ENCODE measurements around the gene ENOX1. TPM values are rescaled to one million over a fixed set of nuclear protein-coding genes. Genes with fewer than 3 reads are reported as not detected.

The ENOX1 gene
- total and polyA plus RNA-seq, 9 of the 15 experiments (the other 6 are each of a cell fraction or from before 2014, with no cell fraction given), result not detected

- DNase-seq (ENCODE audit: extremely low read depth in 1 of 4, low spot score in 3 of 4) (no peak), ATAC-seq (no peak), FAIRE-seq (no peak)
- Histone ChIP-seq H3K9me1 (ENCODE audit: control insufficient read depth, insufficient read depth, low read length) (no peaks in the 10 kb centered on the region), H3K36me3 (ENCODE audit: control insufficient read depth, insufficient read depth, low read length) (no peaks in the 10 kb centered on the region), H3K79me2 (ENCODE audit: control insufficient read depth, insufficient read depth, low read length) (no peaks in the 10 kb centered on the region), H3K4me1 (replicated peaks in 1 of 2; ENCODE audit: control insufficient read depth in 2 of 2, insufficient read depth in 2 of 2, low read length in 2 of 2) (no peaks in the 10 kb centered on the region), H3K9me3 (replicated peaks; ENCODE audit: control insufficient read depth, insufficient read depth, low read depth, low read length) (no peaks in the 10 kb centered on the region), H3K4me2 (ENCODE audit: insufficient read depth, low read length) (no peak overlapping the region), H3K9ac (ENCODE audit: insufficient read depth in 1 of 2, low read depth in 2 of 2, low read length in 2 of 2) (no peak overlapping the region), H2AFZ (ENCODE audit: low read depth, low read length) (no peak overlapping the region), H3K27ac (ENCODE audit: extremely low read depth, low read depth, low read length) (no peak overlapping the region), H4K20me1 (replicated peaks; ENCODE audit: control insufficient read depth, insufficient read depth, low read length) (no peaks in the 10 kb centered on the region), H3K27me3 (ENCODE audit: control insufficient read depth in 2 of 2, insufficient read depth in 2 of 2, low read length in 2 of 2) (no peaks in the 10 kb centered on the region), H3K4me3 (no peak overlapping the region)
- intact Hi-C loops (cut with micrococcal nuclease) (no loop called here), in situ Hi-C loops (cut with MboI) (no loop called here)
- ChIA-PET CTCF (ENCODE audit: low intra/inter-chr PET ratio) (no interaction called here), POLR2A (no interaction called here)
- BruUV-seq (replicated peaks), result no TSS peak
- TF ChIP-seq CHD1 (IDR thresholded peaks at IDR 0.05; ENCODE audit: low read length) (no peak), ARID2 (IDR thresholded peaks at IDR 0.05) (no peak), USF2 (CRISPR knock-in tag; IDR thresholded peaks at IDR 0.05) (no peak), KLF16 (IDR thresholded peaks at IDR 0.05) (no peak), RBM17 (IDR thresholded peaks at IDR 0.05; ENCODE audit: borderline replicate concordance, low read depth, low read length) (no peak), CTBP1 (IDR thresholded peaks at IDR 0.05; ENCODE audit: borderline replicate concordance) (no peak), ZNF589 (CRISPR knock-in tag; IDR thresholded peaks at IDR 0.05; ENCODE audit: low read depth) (no peak), LCOR (CRISPR knock-in tag; IDR thresholded peaks at IDR 0.05) (no peak), BACH1 (tag; IDR thresholded peaks at IDR 0.05) (no peak), TBP (optimal IDR thresholded peaks at IDR 0.05; ENCODE audit: low read depth, low read length) (no peak), HMG20A (CRISPR knock-in tag; conservative IDR thresholded peaks at IDR 0.05) (no peak), ZKSCAN3 (CRISPR knock-in tag; IDR thresholded peaks at IDR 0.05) (no peak), KDM4B (IDR thresholded peaks at IDR 0.05; ENCODE audit: borderline replicate concordance in 2 of 2, low read depth in 1 of 2) (no peak), ZC3H11A (IDR thresholded peaks at IDR 0.05; ENCODE audit: low read depth, low read length) (no peak), ZFPM2 (CRISPR knock-in tag; IDR thresholded peaks at IDR 0.05) (no peak)
- TF ChIP-seq, protein P1, sequence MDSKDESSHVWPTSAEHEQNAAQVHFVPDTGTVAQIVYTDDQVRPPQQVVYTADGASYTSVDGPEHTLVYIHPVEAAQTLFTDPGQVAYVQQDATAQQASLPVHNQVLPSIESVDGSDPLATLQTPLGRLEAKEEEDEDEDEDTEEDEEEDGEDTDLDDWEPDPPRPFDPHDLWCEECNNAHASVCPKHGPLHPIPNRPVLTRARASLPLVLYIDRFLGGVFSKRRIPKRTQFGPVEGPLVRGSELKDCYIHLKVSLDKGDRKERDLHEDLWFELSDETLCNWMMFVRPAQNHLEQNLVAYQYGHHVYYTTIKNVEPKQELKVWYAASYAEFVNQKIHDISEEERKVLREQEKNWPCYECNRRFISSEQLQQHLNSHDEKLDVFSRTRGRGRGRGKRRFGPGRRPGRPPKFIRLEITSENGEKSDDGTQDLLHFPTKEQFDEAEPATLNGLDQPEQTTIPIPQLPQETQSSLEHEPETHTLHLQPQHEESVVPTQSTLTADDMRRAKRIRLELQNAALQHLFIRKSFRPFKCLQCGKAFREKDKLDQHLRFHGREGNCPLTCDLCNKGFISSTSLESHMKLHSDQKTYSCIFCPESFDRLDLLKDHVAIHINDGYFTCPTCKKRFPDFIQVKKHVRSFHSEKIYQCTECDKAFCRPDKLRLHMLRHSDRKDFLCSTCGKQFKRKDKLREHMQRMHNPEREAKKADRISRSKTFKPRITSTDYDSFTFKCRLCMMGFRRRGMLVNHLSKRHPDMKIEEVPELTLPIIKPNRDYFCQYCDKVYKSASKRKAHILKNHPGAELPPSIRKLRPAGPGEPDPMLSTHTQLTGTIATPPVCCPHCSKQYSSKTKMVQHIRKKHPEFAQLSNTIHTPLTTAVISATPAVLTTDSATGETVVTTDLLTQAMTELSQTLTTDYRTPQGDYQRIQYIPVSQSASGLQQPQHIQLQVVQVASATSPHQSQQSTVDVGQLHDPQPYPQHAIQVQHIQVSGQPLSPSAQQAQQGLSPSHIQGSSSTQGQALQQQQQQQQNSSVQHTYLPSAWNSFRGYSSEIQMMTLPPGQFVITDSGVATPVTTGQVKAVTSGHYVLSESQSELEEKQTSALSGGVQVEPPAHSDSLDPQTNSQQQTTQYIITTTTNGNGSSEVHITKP (IDR thresholded peaks at IDR 0.05; ENCODE audit: partially characterized antibody), result no peak
- TF ChIP-seq, protein P2, sequence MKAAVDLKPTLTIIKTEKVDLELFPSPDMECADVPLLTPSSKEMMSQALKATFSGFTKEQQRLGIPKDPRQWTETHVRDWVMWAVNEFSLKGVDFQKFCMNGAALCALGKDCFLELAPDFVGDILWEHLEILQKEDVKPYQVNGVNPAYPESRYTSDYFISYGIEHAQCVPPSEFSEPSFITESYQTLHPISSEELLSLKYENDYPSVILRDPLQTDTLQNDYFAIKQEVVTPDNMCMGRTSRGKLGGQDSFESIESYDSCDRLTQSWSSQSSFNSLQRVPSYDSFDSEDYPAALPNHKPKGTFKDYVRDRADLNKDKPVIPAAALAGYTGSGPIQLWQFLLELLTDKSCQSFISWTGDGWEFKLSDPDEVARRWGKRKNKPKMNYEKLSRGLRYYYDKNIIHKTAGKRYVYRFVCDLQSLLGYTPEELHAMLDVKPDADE (conservative IDR thresholded peaks at IDR 0.05; ENCODE audit: control insufficient read depth, low read depth, low read length), result no peak
- TF ChIP-seq, protein P3, sequence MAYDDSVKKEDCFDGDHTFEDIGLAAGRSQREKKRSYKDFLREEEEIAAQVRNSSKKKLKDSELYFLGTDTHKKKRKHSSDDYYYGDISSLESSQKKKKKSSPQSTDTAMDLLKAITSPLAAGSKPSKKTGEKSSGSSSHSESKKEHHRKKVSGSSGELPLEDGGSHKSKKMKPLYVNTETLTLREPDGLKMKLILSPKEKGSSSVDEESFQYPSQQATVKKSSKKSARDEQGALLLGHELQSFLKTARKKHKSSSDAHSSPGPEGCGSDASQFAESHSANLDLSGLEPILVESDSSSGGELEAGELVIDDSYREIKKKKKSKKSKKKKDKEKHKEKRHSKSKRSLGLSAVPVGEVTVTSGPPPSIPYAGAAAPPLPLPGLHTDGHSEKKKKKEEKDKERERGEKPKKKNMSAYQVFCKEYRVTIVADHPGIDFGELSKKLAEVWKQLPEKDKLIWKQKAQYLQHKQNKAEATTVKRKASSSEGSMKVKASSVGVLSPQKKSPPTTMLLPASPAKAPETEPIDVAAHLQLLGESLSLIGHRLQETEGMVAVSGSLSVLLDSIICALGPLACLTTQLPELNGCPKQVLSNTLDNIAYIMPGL (CRISPR knock-in tag; IDR thresholded peaks at IDR 0.05), result no peak
Measured at GRCh38 chr13:43742911-43743310, 43.9 kb downstream of the ENOX1 start.
